SK-N-SH (cell line): Measurements from ENCODE around the gene HECTD4.

Experiments
- CTCF ChIP-seq: fragments of 200-600 bp; sonication (generic); IDR thresholded peaks from 2 replicates; pipeline ENCODE4 v1.6.1; 2017; ENCODE audit warnings: antibody characterized with exemption, mild to moderate bottlenecking, moderate library complexity
- ELF1 ChIP-seq: IDR thresholded peaks from 2 replicates; pipeline ENCODE4 v1.4.0; 2012
- EP300 ChIP-seq, 2 experiments: IDR thresholded peaks; 2 replicates each; pipeline versions ENCODE4 v1.4.0 to v1.6.1; 2012; ENCODE audit warnings: borderline replicate concordance in 1 of 2, low read depth in 1 of 2, low read length in 1 of 2
- GABPA ChIP-seq: IDR thresholded peaks from 2 replicates; pipeline ENCODE4 v1.4.0; 2012; ENCODE audit warnings: low read depth, mild to moderate bottlenecking
- POLR2AphosphoS5 ChIP-seq: IDR thresholded peaks from 2 replicates; pipeline ENCODE4 v1.6.1; 2012; ENCODE audit warnings: low read depth, low read length
- RFX5 ChIP-seq: IDR thresholded peaks from 2 replicates; pipeline ENCODE4 v1.6.1; 2012; ENCODE audit warnings: mild to moderate bottlenecking, improper control_type of control experiment, low read length

GRCh38 chr12:112239020-112239419 lies 143.2 kb downstream of the HECTD4 start:
- TF ChIP-seq ELF1 = no peak
- no peak for TF ChIP-seq CTCF
- no peak for TF ChIP-seq RFX5
- TF ChIP-seq EP300 (IDR thresholded peaks at IDR 0.05; ENCODE audit: borderline replicate concordance in 1 of 2, low read depth in 1 of 2, low read length in 1 of 2) = no peak
- no peak for TF ChIP-seq GABPA
- TF ChIP-seq POLR2AphosphoS5 = no peak
